Rectal smooth muscle tissue (tissue), 1 donor: ENCODE measurements around the gene BTK.

ENCODE experiments used
- H3K27ac ChIP-seq: one replicate; pipeline ENCODE4 v1.7.0; 2013; ENCODE audit warnings: low read depth, low read length, inconsistent platforms
- H3K27me3 ChIP-seq: one replicate; pipeline ENCODE4 v1.7.0; 2013; ENCODE audit warnings: low read length; ENCODE audit not compliant: control insufficient read depth, insufficient read depth
- H3K36me3 ChIP-seq: one replicate; pipeline ENCODE4 v1.7.0; 2013; ENCODE audit warnings: low read length; ENCODE audit not compliant: control insufficient read depth, insufficient read depth
- H3K4me1 ChIP-seq: one replicate; pipeline ENCODE4 v1.7.0; 2013; ENCODE audit warnings: low read length; ENCODE audit not compliant: control insufficient read depth, insufficient read depth
- H3K4me3 ChIP-seq: one replicate; pipeline ENCODE4 v1.7.0; 2013; ENCODE audit warnings: low read length
- H3K9ac ChIP-seq: one replicate; pipeline ENCODE4 v1.7.0; 2013; ENCODE audit warnings: low read length

Gene BTK

GRCh38 chrX:101409043-101409442, 23.1 kb upstream of the BTK start:
- peak overlapping the region; percentile 69 for H3K4me3 ChIP-seq
- H3K27me3 ChIP-seq: no peaks in the 10 kb centered on the region
- H3K9ac ChIP-seq: no peak overlapping the region
- H3K36me3 ChIP-seq: peaks cover 3% of the 10 kb centered on the region
- H3K27ac ChIP-seq: peak overlapping the region; percentile 94
- H3K4me1 ChIP-seq: peaks cover 4% of the 10 kb centered on the region

- H3K27me3 ChIP-seq: no peaks in the 10 kb centered on the region
These were observed 22.5 kb upstream of the BTK start for GRCh38 chrX:101408532-101408841.

GRCh38 chrX:101407748-101408531, 21.9 kb upstream of the BTK start, which contains the start of the genes GLA and HNRNPH2:
Gene GLA (minus strand): TSS chrX:101407925. CDS start chrX:101407903, 22 bp downstream.
Gene HNRNPH2 (plus strand): TSS chrX:101408222. CDS start chrX:101411989, 3,767 bp downstream.
- peaks cover 4% of the 10 kb centered on the region for H3K4me1 ChIP-seq
- peaks cover 3% of the 10 kb centered on the region for H3K36me3 ChIP-seq
- H3K27me3 ChIP-seq: no peaks in the 10 kb centered on the region
- peak within 1 kb of the TSS; percentile 71 for H3K4me3 ChIP-seq
- peak within 1 kb of the TSS; percentile 94 for H3K27ac ChIP-seq
- H3K9ac ChIP-seq: peak within 1 kb of the TSS; percentile 78

More at GRCh38 chrX:101408532-101408841, 22.5 kb upstream of the BTK start:
- Histone ChIP-seq H3K4me1 (peaks cover 4% of the 10 kb centered on the region), H3K36me3 (peaks cover 3% of the 10 kb centered on the region), H3K9ac (peak overlapping the region; percentile 78), H3K4me3 (peak overlapping the region; percentile 69), H3K27ac (peak overlapping the region; percentile 94)

GRCh38 chrX:101407167-101407747, 21.3 kb upstream of the BTK start:
- no peaks in the 10 kb centered on the region for H3K27me3 ChIP-seq
- peak overlapping the region; percentile 22 for H3K9ac ChIP-seq
- H3K4me3 ChIP-seq: peak overlapping the region; percentile 71
- H3K36me3 ChIP-seq: no peaks in the 10 kb centered on the region
- peaks cover 4% of the 10 kb centered on the region for H3K4me1 ChIP-seq
- H3K27ac ChIP-seq: peak overlapping the region; percentile 70

GRCh38 chrX:101399825-101400224, 13.8 kb upstream of the BTK start:
- Histone ChIP-seq H3K4me1 (no peaks in the 10 kb centered on the region), H3K9ac (no peak overlapping the region), H3K36me3 (no peaks in the 10 kb centered on the region), H3K4me3 (no peak overlapping the region), H3K27ac (no peak overlapping the region), H3K27me3 (no peaks in the 10 kb centered on the region)

- Histone ChIP-seq H3K9ac (no peak overlapping the region), H3K27ac (no peak overlapping the region), H3K4me3 (no peak overlapping the region), H3K4me1 (no peaks in the 10 kb centered on the region), H3K36me3 (no peaks in the 10 kb centered on the region), H3K27me3 (no peaks in the 10 kb centered on the region)
These were observed 12.7 kb upstream of the BTK start for GRCh38 chrX:101398694-101399093.

- no peak overlapping the region for H3K4me3 ChIP-seq
- no peaks in the 10 kb centered on the region for H3K36me3 ChIP-seq
- H3K27me3 ChIP-seq: no peaks in the 10 kb centered on the region
- H3K4me1 ChIP-seq: no peaks in the 10 kb centered on the region
- no peak overlapping the region for H3K27ac ChIP-seq
- H3K9ac ChIP-seq: no peak overlapping the region
These were observed 11.8 kb upstream of the BTK start for GRCh38 chrX:101397779-101398178.

- Histone ChIP-seq H3K9ac (no peak overlapping the region), H3K36me3 (no peaks in the 10 kb centered on the region), H3K27me3 (no peaks in the 10 kb centered on the region), H3K4me1 (no peaks in the 10 kb centered on the region), H3K4me3 (no peak overlapping the region), H3K27ac (no peak overlapping the region)
These were observed 9.8 kb upstream of the BTK start for GRCh38 chrX:101395789-101396188.

- H3K4me3 ChIP-seq: no peak overlapping the region
- H3K4me1 ChIP-seq: no peaks in the 10 kb centered on the region
- no peaks in the 10 kb centered on the region for H3K36me3 ChIP-seq
- no peak overlapping the region for H3K9ac ChIP-seq
- H3K27me3 ChIP-seq: no peaks in the 10 kb centered on the region
- H3K27ac ChIP-seq: no peak overlapping the region
These were observed 8.4 kb upstream of the BTK start for GRCh38 chrX:101394372-101394771.

- Histone ChIP-seq H3K27ac (no peak overlapping the region), H3K4me3 (no peak overlapping the region), H3K36me3 (no peaks in the 10 kb centered on the region), H3K4me1 (no peaks in the 10 kb centered on the region), H3K27me3 (no peaks in the 10 kb centered on the region), H3K9ac (no peak overlapping the region)
These were observed 7.7 kb upstream of the BTK start for GRCh38 chrX:101393530-101394305.

GRCh38 chrX:101391831-101392230, 5.8 kb upstream of the BTK start:
- no peak overlapping the region for H3K27ac ChIP-seq
- H3K9ac ChIP-seq: no peak overlapping the region
- peak overlapping the region; percentile 65 for H3K4me3 ChIP-seq
- H3K36me3 ChIP-seq: no peaks in the 10 kb centered on the region
- H3K27me3 ChIP-seq: no peaks in the 10 kb centered on the region
- no peaks in the 10 kb centered on the region for H3K4me1 ChIP-seq

- Histone ChIP-seq H3K4me3 (peak within 1 kb of the TSS; percentile 65), H3K27ac (peak within 1 kb of the TSS; percentile 33), H3K9ac (peak within 1 kb of the TSS; percentile 35), H3K4me1 (no peaks in the 10 kb centered on the region), H3K27me3 (no peaks in the 10 kb centered on the region), H3K36me3 (no peaks in the 10 kb centered on the region)
These were observed 4.9 kb upstream of the BTK start, which contains the start of gene RPL36A for GRCh38 chrX:101390664-101391525. Gene RPL36A (plus strand): TSS chrX:101391011. CDS start chrX:101391044, 33 bp downstream.
